VCaP (cell line): ENCODE measurements around the gene TMEM253.

Experiments
- H3K27ac ChIP-seq: fragments of 450-650 bp; 2 replicates; pipeline ENCODE4 v1.5.1; 2017
- CTCF ChIP-seq: fragments of 450-650 bp; conservative IDR thresholded peaks from 2 replicates; pipeline ENCODE4 v1.5.1; 2017; ENCODE audit warnings: mild to moderate bottlenecking, moderate library complexity

TMEM253 gene

GRCh38 chr14:21103411-21103709 is 2.5 kb downstream of the TMEM253 start:
- H3K27ac ChIP-seq, result peak overlapping the region; percentile 97
- TF ChIP-seq CTCF, result no peak; the same call in 1 of the 2 replicates

GRCh38 chr14:21103710-21104447 is 3.0 kb downstream of the TMEM253 start:
- peak overlapping the region; percentile 97 for H3K27ac ChIP-seq
- TF ChIP-seq CTCF, result peak; percentile 82; the same call in 1 of the 2 replicates

- peak overlapping the region; percentile 97 for H3K27ac ChIP-seq
Observed at GRCh38 chr14:21104448-21105060, 3.7 kb downstream of the TMEM253 start.

DNA sequence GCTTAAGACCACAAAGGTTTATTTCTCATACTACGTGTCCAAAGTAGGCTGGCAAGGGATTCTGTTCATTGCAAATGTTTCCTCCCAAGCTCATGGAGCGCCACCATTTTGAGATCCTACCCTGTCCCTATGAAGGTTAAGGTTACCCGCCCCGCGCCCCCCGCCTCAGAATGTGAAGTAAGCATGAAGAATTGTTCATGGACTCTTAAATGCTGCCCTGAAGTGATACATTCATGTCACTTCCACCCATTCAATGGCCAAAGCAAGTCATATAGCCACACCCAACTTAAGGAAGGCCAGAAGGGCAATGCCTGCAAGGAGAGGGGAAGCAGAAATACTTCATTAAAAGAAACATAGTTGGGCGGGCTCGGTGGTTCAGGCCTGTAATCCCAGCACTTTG is 4.2 kb downstream of the TMEM253 start:
- peak overlapping the region; percentile 97 for H3K27ac ChIP-seq
- TF ChIP-seq CTCF, result no peak

More at GRCh38 chr14:21104448-21105060, 3.7 kb downstream of the TMEM253 start:
- TF ChIP-seq CTCF, result peak; percentile 92

DNA sequence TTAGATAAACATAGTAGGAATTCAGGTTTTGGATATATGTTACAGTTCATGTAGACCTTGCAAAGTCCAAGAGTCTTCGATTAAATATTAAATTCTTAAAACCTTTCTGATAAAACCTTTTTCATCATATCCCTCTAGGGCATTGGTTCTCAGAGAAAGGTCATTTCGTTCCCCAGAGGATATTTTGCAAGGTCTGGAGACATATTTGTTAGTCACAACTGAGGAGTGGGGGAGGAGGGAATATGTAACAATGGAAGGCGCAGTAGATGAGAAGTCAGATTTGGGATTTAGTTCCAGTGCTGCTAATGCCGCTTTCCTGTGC is 5.3 kb downstream of the TMEM253 start:
- peak overlapping the region; percentile 97; the same call in 1 of the 2 replicates for H3K27ac ChIP-seq
- no peak for TF ChIP-seq CTCF

DNA sequence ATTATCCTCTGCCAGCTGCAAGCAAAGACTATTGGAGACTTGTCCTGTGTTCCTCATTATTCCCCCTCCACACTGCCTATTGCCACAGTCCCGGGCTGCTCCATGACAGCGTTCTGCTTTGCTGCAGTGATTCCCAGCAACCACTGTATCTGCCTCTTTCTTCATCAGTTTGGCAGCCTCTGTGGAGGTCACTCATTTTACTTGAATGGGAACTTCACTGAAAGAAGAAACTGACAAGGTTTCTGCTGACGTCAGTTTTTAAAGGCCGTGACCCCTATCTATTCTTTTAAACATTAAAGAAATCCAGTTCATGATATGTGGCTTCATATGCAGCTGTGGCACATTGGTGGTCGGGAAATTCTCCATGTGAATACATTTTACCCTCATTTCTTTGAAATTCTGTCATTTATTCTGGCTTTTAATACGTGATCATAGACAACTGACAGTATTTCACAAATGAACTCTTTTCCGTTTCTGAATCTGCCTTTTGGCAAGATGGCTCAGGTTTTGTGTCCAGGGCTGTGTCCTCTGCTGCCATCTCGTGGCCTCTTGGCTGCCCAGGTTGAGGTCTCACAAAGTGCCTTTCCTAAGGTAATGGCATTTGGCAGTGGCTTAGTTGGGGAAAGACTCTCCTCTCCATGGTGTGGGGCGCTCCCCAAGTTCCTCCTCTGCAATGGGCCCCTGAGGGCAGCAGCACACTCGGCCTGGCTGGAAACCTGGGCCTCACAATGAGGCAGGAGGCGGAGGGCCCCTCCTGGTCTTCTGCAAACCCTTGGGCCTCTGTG is 5.8 kb downstream of the TMEM253 start:
- peak; percentile 96 for TF ChIP-seq CTCF
- H3K27ac ChIP-seq, result peak overlapping the region; percentile 97; the same call in 1 of the 2 replicates

GRCh38 chr14:21107283-21107800 is 6.5 kb downstream of the TMEM253 start:
- H3K27ac ChIP-seq, result peak overlapping the region; percentile 97; the same call in 1 of the 2 replicates

More at GRCh38 chr14:21107283-21107800, 6.5 kb downstream of the TMEM253 start:
- TF ChIP-seq CTCF, result no peak
